HG03378 (cell line): ENCODE results near the gene STK36.

Source experiments
- ATAC-seq: cut with Tn5 transposase; IDR thresholded peaks from one replicate; pipeline ENCODE4 v1.9.1; 2021; ENCODE audit warnings: mild to moderate bottlenecking, moderate library complexity; ENCODE audit not compliant: unreplicated experiment

The STK36 gene

GRCh38 chr2:218659258-218659987 is 12.5 kb upstream of the STK36 start, which contains the start of the genes BCS1L and ZNF142:
Gene BCS1L (plus strand): TSS chr2:218659683. CDS start chr2:218660988, 1,305 bp downstream.
Gene ZNF142 (minus strand): TSS chr2:218659623. CDS start chr2:218656429, 3,194 bp downstream.
- peak; percentile 76 for ATAC-seq

- no peak for ATAC-seq
Observed at GRCh38 chr2:218659988-218660358, 11.9 kb upstream of the STK36 start.

- ATAC-seq, result no peak
Observed at GRCh38 chr2:218662377-218662776, 9.5 kb upstream of the STK36 start.

GRCh38 chr2:218662827-218663226 is 9.1 kb upstream of the STK36 start:
- ATAC-seq, result no peak

GRCh38 chr2:218663901-218664300 is 8.0 kb upstream of the STK36 start:
- ATAC-seq, result no peak

GRCh38 chr2:218664653-218665052 is 7.2 kb upstream of the STK36 start:
- ATAC-seq, result no peak

GRCh38 chr2:218671097-218671653 is 711 bp upstream of the STK36 start:
- peak; percentile 4 for ATAC-seq

GRCh38 chr2:218679119-218679518 is 7.2 kb downstream of the STK36 start:
- no peak for ATAC-seq

GRCh38 chr2:218680061-218680460 is 8.2 kb downstream of the STK36 start:
- ATAC-seq, result no peak

GRCh38 chr2:218687400-218688060 is 15.6 kb downstream of the STK36 start:
- peak; percentile 55 for ATAC-seq

- ATAC-seq, result no peak
Observed at GRCh38 chr2:218691234-218691633, 19.3 kb downstream of the STK36 start.

- no peak for ATAC-seq
Observed at GRCh38 chr2:218694405-218695145, 22.7 kb downstream of the STK36 start.

GRCh38 chr2:218698885-218699284 is 27.0 kb downstream of the STK36 start:
- no peak for ATAC-seq

GRCh38 chr2:218701806-218702205 is 29.9 kb downstream of the STK36 start:
- no peak for ATAC-seq

- no peak for ATAC-seq
Observed at GRCh38 chr2:218703341-218703740, 31.5 kb downstream of the STK36 start.

GRCh38 chr2:218708086-218708485 is 36.2 kb downstream of the STK36 start:
- peak; percentile 40 for ATAC-seq

- no peak for ATAC-seq
Observed at GRCh38 chr2:218709908-218710307, 38.0 kb downstream of the STK36 start.

GRCh38 chr2:218710334-218710686 is 38.4 kb downstream of the STK36 start:
- ATAC-seq, result no peak

- ATAC-seq, result peak; percentile 77
Observed at GRCh38 chr2:218710687-218711549, 39.0 kb downstream of the STK36 start, which contains the start of gene TTLL4. Gene TTLL4 (plus strand): TSS chr2:218710835. CDS start chr2:218737677, 26,842 bp downstream.

- no peak for ATAC-seq
Observed at GRCh38 chr2:218711550-218711929, 39.7 kb downstream of the STK36 start.
